GM23338 (cell line): ENCODE data around the gene TAPBPL. TPM values are rescaled to one million over a fixed set of nuclear protein-coding genes. Genes with fewer than 3 reads are reported as not detected.

Experiments used
- ATAC-seq: fragments of 200-7000 bp; cut with Tn5 transposase; 3 replicates; pipeline ENCODE4 v1.9.1; 2020
- DNase-seq: peaks from one replicate; pipeline ENCODE4 v3.0.0-alpha.2; 2015; ENCODE audit warnings: low spot score
- H2AFZ ChIP-seq: fragments of 200-600 bp; sonication (generic); 2 replicates; pipeline ENCODE4 v1.8.0; 2016; ENCODE audit warnings: antibody characterized with exemption, mild to moderate bottlenecking, moderate library complexity
- H3F3A ChIP-seq: fragments of 200-600 bp; sonication (generic); replicated peaks from 2 replicates; pipeline ENCODE4 v1.8.0; 2017; ENCODE audit warnings: antibody characterized with exemption, mixed run types, low read depth
- H3K27ac ChIP-seq: fragments of 200-600 bp; sonication (generic); 2 replicates; pipeline ENCODE4 v1.6.1; 2016; ENCODE audit warnings: low read depth
- H3K27me3 ChIP-seq: fragments of 200-600 bp; sonication (generic); 2 replicates; pipeline ENCODE4 v1.8.0; 2016; ENCODE audit warnings: mild to moderate bottlenecking, mixed run types, moderate library complexity; ENCODE audit not compliant: insufficient read depth
- H3K36me3 ChIP-seq: fragments of 200-600 bp; sonication (generic); 2 replicates; pipeline ENCODE4 v1.8.0; 2016; ENCODE audit warnings: mild to moderate bottlenecking; ENCODE audit not compliant: insufficient read depth
- H3K4me1 ChIP-seq: fragments of 200-600 bp; sonication (generic); 2 replicates; pipeline ENCODE4 v1.8.0; 2016; ENCODE audit warnings: mild to moderate bottlenecking, moderate library complexity; ENCODE audit not compliant: insufficient read depth
- H3K4me2 ChIP-seq: fragments of 200-600 bp; sonication (generic); 2 replicates; pipeline ENCODE4 v1.7.1; 2017; ENCODE audit warnings: mixed run types
- H3K4me3 ChIP-seq: fragments of 200-600 bp; sonication (generic); 2 replicates; pipeline ENCODE4 v1.6.1; 2016; ENCODE audit warnings: mixed run types
- H3K79me2 ChIP-seq: fragments of 200-600 bp; sonication (generic); replicated peaks from 2 replicates; pipeline ENCODE4 v1.8.0; 2017; ENCODE audit warnings: mild to moderate bottlenecking; ENCODE audit not compliant: insufficient read depth
- H3K9me2 ChIP-seq: fragments of 200-600 bp; sonication (generic); 2 replicates; pipeline ENCODE4 v1.8.0; 2017; ENCODE audit not compliant: insufficient read depth
- H4K20me1 ChIP-seq: fragments of 200-600 bp; sonication (generic); replicated peaks from 2 replicates; pipeline ENCODE4 v1.8.0; 2017; ENCODE audit warnings: mild to moderate bottlenecking; ENCODE audit not compliant: insufficient read depth
- H3K27ac Mint-ChIP-seq: 2 replicates; pipeline ENCODE4 v1.8.0; 2020; ENCODE audit warnings: inconsistent platforms, mild to moderate bottlenecking, moderate library complexity, mixed read lengths
- H3K27me3 Mint-ChIP-seq: 3 replicates; pipeline ENCODE4 v1.8.0; 2022; ENCODE audit warnings: low read depth, mild to moderate bottlenecking, moderate library complexity, mixed read lengths, inconsistent platforms; ENCODE audit not compliant: insufficient read depth, poor library complexity
- H3K36me3 Mint-ChIP-seq: 3 replicates; pipeline ENCODE4 v1.8.0; 2021; ENCODE audit warnings: low read depth, mild to moderate bottlenecking, inconsistent platforms, moderate library complexity, mixed read lengths
- H3K4me1 Mint-ChIP-seq: 3 replicates; pipeline ENCODE4 v1.8.0; 2020; ENCODE audit warnings: mild to moderate bottlenecking, inconsistent platforms, mixed read lengths
- H3K4me3 Mint-ChIP-seq: 3 replicates; pipeline ENCODE4 v1.8.0; 2021; ENCODE audit warnings: moderate library complexity, mild to moderate bottlenecking, inconsistent platforms, mixed read lengths
- H3K9me3 Mint-ChIP-seq: 3 replicates; pipeline ENCODE4 v1.8.0; 2020; ENCODE audit warnings: moderate library complexity, mild to moderate bottlenecking, inconsistent platforms, mixed read lengths
- CREB1 ChIP-seq: fragments of 250-450 bp; sonication (Bioruptor Pico); IDR thresholded peaks from 2 replicates; pipeline ENCODE4 v1.5.0; 2020; ENCODE audit warnings: low read depth, mild to moderate bottlenecking, moderate library complexity
- ETS1 ChIP-seq: IDR thresholded peaks from 2 replicates; pipeline ENCODE4 v1.6.1; 2016; ENCODE audit warnings: antibody characterized with exemption
- NANOG ChIP-seq: IDR thresholded peaks from 2 replicates; pipeline ENCODE4 v1.6.1; 2016; ENCODE audit warnings: antibody characterized with exemption, borderline replicate concordance
- REST ChIP-seq: IDR thresholded peaks from one replicate; pipeline ENCODE4 v1.6.1; 2018; ENCODE audit warnings: antibody characterized with exemption; ENCODE audit not compliant: unreplicated experiment
- STAT1 ChIP-seq: IDR thresholded peaks from one replicate; pipeline ENCODE4 v1.6.1; 2016; ENCODE audit warnings: antibody characterized with exemption; ENCODE audit not compliant: unreplicated experiment
- ZNF114 ChIP-seq: fragments of 250-450 bp; sonication (Bioruptor Pico); IDR thresholded peaks from 2 replicates; pipeline ENCODE4 v1.5.0; 2020; ENCODE audit warnings: mild to moderate bottlenecking, moderate library complexity
- ZNF462 ChIP-seq: fragments of 250-450 bp; sonication (Bioruptor Pico); IDR thresholded peaks from 2 replicates; pipeline ENCODE4 v1.5.0; 2020; ENCODE audit warnings: mild to moderate bottlenecking, moderate library complexity
- polyA plus RNA-seq: library from polyadenylated mRNA; unstranded; fragments of >200 nt; fragmentation: Nextera tagmentation; extraction: Ambion mirVana; gene quantifications from 2 replicates; pipeline ENCODE4 v1.2.1, GENCODE V29; 2016
- total RNA-seq: library from RNA; depleted of rRNA; stranded (reverse); fragments of >200 nt; shearing (Covaris generic); gene quantifications from 2 replicates; pipeline ENCODE4 v1.2.3, GENCODE V29; 2014

The TAPBPL gene
- total and polyA plus RNA-seq, 2 experiments from 2014 or later = 0.59 to 0.65 TPM

GRCh38 chr12:6418796-6419195, 33.0 kb upstream of the TAPBPL start:
- H3K4me2 ChIP-seq = no peak overlapping the region
- ATAC-seq (no peak), DNase-seq (no peak)
- no peaks in the 10 kb centered on the region for H3K36me3 ChIP-seq
- Mint-ChIP-seq H3K36me3 (no peaks in the 10 kb centered on the region), H3K4me1 (no peaks in the 10 kb centered on the region; the same call in 2 of the 3 replicates), H3K4me3 (no peak overlapping the region), H3K27ac (no peak overlapping the region), H3K9me3 (no peaks in the 10 kb centered on the region), H3K27me3 (peaks cover 6% of the 10 kb centered on the region)
- H3K4me1 ChIP-seq = no peaks in the 10 kb centered on the region
- H2AFZ ChIP-seq = no peak overlapping the region
- H3K9me2 ChIP-seq = no peaks in the 10 kb centered on the region
- H3K27me3 ChIP-seq = no peaks in the 10 kb centered on the region
- H3K4me3 ChIP-seq = no peak overlapping the region
- TF ChIP-seq CREB1 (CRISPR knock-in tag) (no peak), ETS1 (no peak), REST (no peak), ZNF114 (CRISPR knock-in tag) (no peak)
- no peaks in the 10 kb centered on the region for H4K20me1 ChIP-seq
- H3K27ac ChIP-seq = no peak overlapping the region
- no peaks in the 10 kb centered on the region for H3F3A ChIP-seq
- no peaks in the 10 kb centered on the region for H3K79me2 ChIP-seq

- H3K9me3 Mint-ChIP-seq = no peaks in the 10 kb centered on the region
- H2AFZ ChIP-seq = 0 out of 2 replicates have a peak overlapping the region, but pooled peaks have one; percentile 29
- no peaks in the 10 kb centered on the region for H3K36me3 Mint-ChIP-seq
- H3K9me2 ChIP-seq = no peaks in the 10 kb centered on the region
- no peaks in the 10 kb centered on the region for H3K79me2 ChIP-seq
- DNase-seq = no peak
- no peaks in the 10 kb centered on the region for H3K27me3 ChIP-seq
- no peaks in the 10 kb centered on the region for H3K4me1 ChIP-seq
- H3K4me1 Mint-ChIP-seq = peaks cover 5% of the 10 kb centered on the region; the same call in 2 of the 3 replicates
- H3K27ac ChIP-seq = no peak overlapping the region
- H3K4me2 ChIP-seq = no peak overlapping the region
- H3K27me3 Mint-ChIP-seq = peaks cover 8% of the 10 kb centered on the region
- no peak for ATAC-seq
- H3F3A ChIP-seq = no peaks in the 10 kb centered on the region
- H3K4me3 Mint-ChIP-seq = no peak overlapping the region
- H3K4me3 ChIP-seq = no peak overlapping the region
- H3K27ac Mint-ChIP-seq = no peak overlapping the region
- H3K36me3 ChIP-seq = no peaks in the 10 kb centered on the region
- H4K20me1 ChIP-seq = no peaks in the 10 kb centered on the region
- TF ChIP-seq NANOG (no peak), ZNF462 (CRISPR knock-in tag) (no peak), REST (no peak), STAT1 (no peak)
Observed at GRCh38 chr12:6420364-6420763, 31.5 kb upstream of the TAPBPL start.
